Calu3 (cell line): ENCODE data around the gene MYOM1. TPM values are rescaled to one million over a fixed set of nuclear protein-coding genes. Genes with fewer than 3 reads are reported as not detected.

Source experiments
- BruUV-seq: library from RNA; stranded (reverse); fragments of 400-500 nt; replicated peaks from 2 replicates; lab custom pipeline; 2021; lab: Mats Ljungman, UMichigan
- CTCF ChIA-PET: fragments of 300-600 bp; sonication (Branson Sonifier 250); formaldehyde crosslinking; loops from one replicate; lab custom pipeline; 2022; ENCODE audit warnings: antibody characterized with exemption; lab: Charles Lee
- DNase-seq: peaks from one replicate; pipeline ENCODE4 v3.0.0; 2022
- H3K27ac Mint-ChIP-seq: one replicate; pipeline ENCODE4 v1.8.0; 2022; ENCODE audit warnings: mixed read lengths; ENCODE audit not compliant: unreplicated experiment
- H3K27me3 Mint-ChIP-seq: one replicate; pipeline ENCODE4 v1.8.0; 2022; ENCODE audit warnings: mixed read lengths; ENCODE audit not compliant: unreplicated experiment
- H3K36me3 Mint-ChIP-seq: one replicate; pipeline ENCODE4 v1.8.0; 2022; ENCODE audit warnings: mild to moderate bottlenecking, moderate library complexity, mixed read lengths; ENCODE audit not compliant: insufficient read depth, unreplicated experiment
- H3K4me1 Mint-ChIP-seq: one replicate; pipeline ENCODE4 v1.8.0; 2022; ENCODE audit warnings: mild to moderate bottlenecking, low read depth, mixed read lengths; ENCODE audit not compliant: unreplicated experiment
- H3K4me3 Mint-ChIP-seq: one replicate; pipeline ENCODE4 v1.8.0; 2022; ENCODE audit warnings: mild to moderate bottlenecking, low read depth, moderate library complexity, mixed read lengths; ENCODE audit not compliant: unreplicated experiment
- H3K9me3 Mint-ChIP-seq: one replicate; pipeline ENCODE4 v1.8.0; 2022; ENCODE audit warnings: low read depth, mixed read lengths; ENCODE audit not compliant: unreplicated experiment
- CTCF ChIP-seq: fragments of 200-600 bp; IDR thresholded peaks from one replicate; pipeline ENCODE4 v1.8.0; 2022; ENCODE audit warnings: antibody characterized with exemption; ENCODE audit not compliant: unreplicated experiment
- intact Hi-C: fragments of 100-400 bp; cut with micrococcal nuclease; formaldehyde crosslinking; loops from one replicate; pipeline ENCODE4 v1.10.0; 2022; ENCODE audit not compliant: unreplicated experiment
- total RNA-seq: library from RNA; stranded (reverse); gene quantifications from 2 replicates; pipeline ENCODE4 v1.2.3, GENCODE V29; 2022

Gene MYOM1
- total RNA-seq, 1 experiment from 2014 or later: 16.5 TPM

GRCh38 chr18:3148930-3149535 is 70.7 kb downstream of the MYOM1 start:
- H3K27me3 Mint-ChIP-seq: no peaks in the 10 kb centered on the region
- peaks cover 34% of the 10 kb centered on the region for H3K4me1 Mint-ChIP-seq
- no TSS peak for BruUV-seq
- peaks cover 4% of the 10 kb centered on the region for H3K36me3 Mint-ChIP-seq
- CTCF ChIA-PET: interaction anchor here (0.7 to 0.8 kb wide), 2 partner anchors 97 to 844 kb away, joined by 6 to 7 read pairs; no protein-coding TSS in a partner anchor
- H3K9me3 Mint-ChIP-seq: no peaks in the 10 kb centered on the region
- no peak overlapping the region for H3K4me3 Mint-ChIP-seq
- H3K27ac Mint-ChIP-seq: no peak overlapping the region
- no peak for TF ChIP-seq CTCF
- no peak for DNase-seq
- intact Hi-C loops: loop anchor here (5.0 kb wide), 1 partner anchor 212 kb away; no protein-coding TSS in a partner anchor

GRCh38 chr18:3147935-3148554 is 71.7 kb downstream of the MYOM1 start:
- H3K4me1 Mint-ChIP-seq: peaks cover 32% of the 10 kb centered on the region
- intact Hi-C loops: loop anchor here (5.0 kb wide), 1 partner anchor 211 kb away; no protein-coding TSS in a partner anchor
- CTCF ChIA-PET: interaction anchor here (0.8 kb wide), 1 partner anchor 98 kb away, joined by 7 read pairs; no protein-coding TSS in a partner anchor
- TF ChIP-seq CTCF: no peak
- no peak for DNase-seq
- H3K9me3 Mint-ChIP-seq: no peaks in the 10 kb centered on the region
- BruUV-seq: no TSS peak
- H3K4me3 Mint-ChIP-seq: no peak overlapping the region
- H3K27me3 Mint-ChIP-seq: no peaks in the 10 kb centered on the region
- peaks cover 4% of the 10 kb centered on the region for H3K36me3 Mint-ChIP-seq
- no peak overlapping the region for H3K27ac Mint-ChIP-seq

GRCh38 chr18:3140986-3141639 is 78.7 kb downstream of the MYOM1 start:
- no peak overlapping the region for H3K4me3 Mint-ChIP-seq
- BruUV-seq: no TSS peak
- H3K27ac Mint-ChIP-seq: no peak overlapping the region
- CTCF ChIA-PET: no interaction called here
- TF ChIP-seq CTCF: no peak
- no peak for DNase-seq
- H3K36me3 Mint-ChIP-seq: no peaks in the 10 kb centered on the region
- no peaks in the 10 kb centered on the region for H3K9me3 Mint-ChIP-seq
- intact Hi-C loops: no loop called here
- no peaks in the 10 kb centered on the region for H3K27me3 Mint-ChIP-seq
- H3K4me1 Mint-ChIP-seq: no peaks in the 10 kb centered on the region

DNA sequence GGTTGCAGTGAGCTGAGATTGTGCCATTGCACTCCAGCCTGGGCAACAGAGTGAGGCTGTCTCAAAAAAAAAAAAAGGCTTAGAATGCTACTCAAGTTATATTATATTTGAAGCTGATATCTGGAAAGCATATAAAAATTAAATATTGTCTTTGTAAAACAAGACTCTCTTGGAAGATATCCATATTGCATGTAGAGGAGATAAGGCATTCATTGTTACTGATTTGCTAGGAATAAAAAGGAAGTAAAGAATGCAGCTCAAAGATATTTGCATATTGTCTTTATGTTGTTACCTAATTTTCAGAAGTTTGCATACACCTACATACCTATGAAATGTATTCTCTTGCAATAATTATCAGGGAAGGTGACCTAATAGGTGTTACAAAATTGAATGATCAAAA is 79.4 kb downstream of the MYOM1 start:
- H3K36me3 Mint-ChIP-seq: peaks cover 3% of the 10 kb centered on the region
- H3K27ac Mint-ChIP-seq: no peak overlapping the region
- CTCF ChIA-PET: interaction anchor here (0.6 to 0.7 kb wide), 2 partner anchors 16 to 77 kb away, joined by 3 read pairs; no protein-coding TSS in a partner anchor
- no peak for DNase-seq
- no TSS peak for BruUV-seq
- intact Hi-C loops: no loop called here
- TF ChIP-seq CTCF: no peak
- no peaks in the 10 kb centered on the region for H3K27me3 Mint-ChIP-seq
- H3K4me3 Mint-ChIP-seq: no peak overlapping the region
- no peaks in the 10 kb centered on the region for H3K4me1 Mint-ChIP-seq
- H3K9me3 Mint-ChIP-seq: no peaks in the 10 kb centered on the region
